HG02981 (cell line): ENCODE measurements around the gene ARNT2.

Source experiments
- ATAC-seq: cut with Tn5 transposase; IDR thresholded peaks from one replicate; pipeline ENCODE4 v1.9.1; 2021; ENCODE audit warnings: mild to moderate bottlenecking, moderate library complexity; ENCODE audit not compliant: unreplicated experiment

ARNT2 gene

DNA sequence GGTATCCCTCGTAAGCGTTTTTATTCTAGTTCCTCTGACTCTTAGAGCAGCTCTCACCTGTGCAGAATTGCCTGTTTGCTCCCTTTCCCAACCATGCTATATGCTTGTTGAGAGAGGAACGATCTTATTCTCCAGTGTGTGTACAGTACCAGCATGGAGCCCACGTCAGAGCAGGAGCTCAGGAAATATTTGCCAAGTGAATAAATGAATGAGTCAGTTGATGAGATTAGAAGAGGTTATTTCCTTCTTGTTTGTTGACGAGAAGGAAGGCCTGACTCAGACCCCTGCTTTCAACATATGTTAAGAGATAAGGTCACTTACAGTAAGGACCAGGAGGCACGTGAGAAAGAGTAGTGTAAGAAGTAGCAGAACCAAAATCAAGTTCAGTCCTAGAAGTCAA, 184.6 kb downstream of the ARNT2 start:
- no peak for ATAC-seq

GRCh38 chr15:80590761-80591355, 186.7 kb downstream of the ARNT2 start:
- ATAC-seq, result no peak

GRCh38 chr15:80591471-80591870, 187.3 kb downstream of the ARNT2 start:
- no peak for ATAC-seq

DNA sequence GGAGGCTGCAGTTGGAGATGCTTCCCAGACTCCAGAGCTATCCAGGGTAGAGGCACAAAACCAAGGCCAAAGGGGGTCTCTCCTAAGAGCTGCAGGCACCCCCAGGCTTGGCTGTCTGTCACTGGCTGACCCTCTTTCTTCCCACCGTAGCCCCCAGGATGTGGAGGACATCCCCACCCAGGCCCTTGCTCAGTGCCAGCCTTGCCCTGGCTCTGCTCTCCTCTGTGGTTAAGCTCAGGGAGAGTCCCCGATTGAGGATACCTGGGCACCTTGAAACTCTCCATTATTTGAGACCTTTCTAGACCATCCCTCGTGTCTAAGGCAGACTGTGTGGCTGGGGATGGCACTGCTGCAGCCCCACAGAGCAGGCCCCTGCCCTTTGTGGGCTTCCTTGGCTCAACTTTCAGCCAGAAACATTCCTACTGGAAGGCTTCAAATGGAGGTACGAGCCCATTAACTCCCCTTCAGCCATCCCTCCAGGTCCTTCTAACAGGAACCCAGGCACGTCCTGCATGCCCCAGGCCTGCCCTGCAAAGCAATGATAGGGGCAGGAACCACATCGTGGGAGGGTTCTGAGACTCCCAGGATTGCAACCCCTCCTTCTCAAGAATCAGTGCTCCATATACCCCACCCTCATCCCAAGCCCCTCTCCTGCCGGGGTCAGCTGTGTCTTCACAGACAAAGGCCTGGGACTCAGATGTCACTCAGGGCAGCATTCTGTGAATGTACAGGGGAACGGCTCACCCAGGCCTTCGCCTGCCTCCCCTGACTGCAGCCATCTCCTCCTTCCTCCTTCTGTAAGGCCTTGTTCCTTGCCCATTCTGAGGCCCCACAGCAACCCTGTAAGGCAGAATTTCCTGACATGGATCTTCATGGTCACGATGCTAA, 188.0 kb downstream of the ARNT2 start:
- ATAC-seq, result no peak

DNA sequence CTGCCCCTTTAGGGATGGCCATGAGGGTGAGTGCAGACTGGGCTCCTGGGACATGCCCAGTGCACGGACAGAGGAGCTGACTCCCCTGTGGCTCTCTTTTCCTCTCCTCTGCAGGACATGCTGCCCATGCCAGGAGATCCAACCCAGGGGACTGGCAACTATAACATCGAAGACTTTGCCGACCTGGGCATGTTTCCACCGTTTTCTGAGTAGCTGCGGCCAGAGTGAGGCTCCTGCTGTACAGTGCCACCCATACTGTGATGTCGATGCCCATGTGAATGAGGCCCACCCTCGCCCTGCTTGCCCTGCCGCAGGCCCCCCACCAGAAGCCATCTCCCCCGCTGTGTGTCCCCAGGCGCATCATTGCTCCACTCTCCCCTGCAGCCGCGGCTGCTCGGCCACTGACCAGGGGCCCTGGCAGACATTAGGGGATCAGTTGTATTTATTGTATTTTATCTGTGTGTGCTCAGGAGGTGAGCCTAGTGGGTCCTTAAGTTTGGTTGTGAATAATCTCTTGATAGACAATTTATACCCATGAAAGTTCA, 189.4 kb downstream of the ARNT2 start:
- ATAC-seq, result no peak

GRCh38 chr15:80594091-80594889, 190.1 kb downstream of the ARNT2 start:
- no peak for ATAC-seq

- no peak for ATAC-seq
Measured at GRCh38 chr15:80595396-80595795, 191.2 kb downstream of the ARNT2 start.

GRCh38 chr15:80596521-80596976, 192.4 kb downstream of the ARNT2 start:
- ATAC-seq, result no peak

- ATAC-seq, result no peak
Measured at GRCh38 chr15:80597076-80597475, 192.9 kb downstream of the ARNT2 start.

DNA sequence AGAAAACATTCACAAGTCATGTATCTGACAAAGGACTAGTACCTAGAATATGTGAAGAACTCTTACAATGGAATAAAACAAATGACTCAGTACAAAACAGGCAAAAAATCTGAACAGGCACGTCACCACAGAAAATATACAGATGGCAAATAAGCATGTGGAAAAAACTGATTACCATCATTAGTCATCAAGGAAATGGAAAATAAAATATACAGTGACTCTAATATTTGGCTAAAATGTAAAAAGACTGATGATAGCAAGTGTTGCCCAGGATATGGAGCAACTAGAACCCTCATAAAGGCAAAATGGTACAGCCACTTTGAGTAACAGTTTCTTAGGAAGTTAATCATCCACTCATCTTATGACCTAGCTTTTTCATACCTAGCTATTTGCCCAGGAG, 195.2 kb downstream of the ARNT2 start:
- no peak for ATAC-seq

GRCh38 chr15:80600626-80601025, 196.4 kb downstream of the ARNT2 start:
- no peak for ATAC-seq

- no peak for ATAC-seq
Measured at GRCh38 chr15:80601256-80601655, 197.1 kb downstream of the ARNT2 start.

DNA sequence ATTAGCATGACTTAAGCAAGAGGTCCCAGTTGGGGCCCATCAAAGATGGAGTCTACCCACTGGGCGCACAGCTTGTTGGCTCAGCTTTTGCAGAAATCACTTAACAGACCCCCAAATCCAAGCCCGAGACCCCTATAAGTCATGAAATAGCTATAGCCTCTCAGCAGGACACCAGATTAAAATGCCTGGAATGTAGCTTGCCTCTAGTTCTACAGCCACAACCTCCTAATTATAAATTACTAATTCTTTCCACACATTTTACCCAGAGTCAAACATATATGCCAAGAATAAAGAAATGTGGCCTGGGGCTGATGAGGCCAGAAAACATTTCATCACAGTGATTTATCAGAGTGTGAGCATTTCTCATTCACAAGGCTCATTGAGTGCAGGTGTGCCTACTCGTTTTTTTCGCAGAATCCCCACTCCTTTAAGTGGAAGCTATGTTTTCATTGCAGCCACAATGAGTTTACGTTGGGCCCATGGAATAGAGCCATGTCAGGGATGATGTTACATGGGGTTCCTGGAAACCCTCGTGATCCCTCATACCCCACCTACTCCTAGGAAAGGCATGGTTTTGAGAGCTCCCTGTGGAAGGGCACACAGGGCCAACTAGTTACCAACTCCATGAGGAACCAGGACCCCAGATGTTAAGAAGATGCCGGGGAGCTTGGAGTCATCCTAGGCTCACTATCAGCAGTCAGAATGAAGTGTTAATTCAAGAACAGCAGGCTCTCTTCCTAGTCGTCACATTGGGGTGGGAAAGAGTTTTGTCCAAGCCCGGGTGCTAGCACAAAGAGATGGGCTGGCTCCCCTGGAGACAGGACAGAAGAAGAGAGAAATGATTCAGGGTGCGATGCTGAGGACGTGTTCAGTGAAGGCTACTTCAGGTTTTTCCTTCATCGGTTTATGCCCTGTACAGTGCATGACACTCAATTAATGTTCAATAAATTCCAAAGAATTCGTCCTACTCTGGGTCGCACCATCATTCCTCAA, 200.7 kb downstream of the ARNT2 start:
- no peak for ATAC-seq

- ATAC-seq, result no peak
Measured at GRCh38 chr15:80605591-80606150, 201.5 kb downstream of the ARNT2 start.

DNA sequence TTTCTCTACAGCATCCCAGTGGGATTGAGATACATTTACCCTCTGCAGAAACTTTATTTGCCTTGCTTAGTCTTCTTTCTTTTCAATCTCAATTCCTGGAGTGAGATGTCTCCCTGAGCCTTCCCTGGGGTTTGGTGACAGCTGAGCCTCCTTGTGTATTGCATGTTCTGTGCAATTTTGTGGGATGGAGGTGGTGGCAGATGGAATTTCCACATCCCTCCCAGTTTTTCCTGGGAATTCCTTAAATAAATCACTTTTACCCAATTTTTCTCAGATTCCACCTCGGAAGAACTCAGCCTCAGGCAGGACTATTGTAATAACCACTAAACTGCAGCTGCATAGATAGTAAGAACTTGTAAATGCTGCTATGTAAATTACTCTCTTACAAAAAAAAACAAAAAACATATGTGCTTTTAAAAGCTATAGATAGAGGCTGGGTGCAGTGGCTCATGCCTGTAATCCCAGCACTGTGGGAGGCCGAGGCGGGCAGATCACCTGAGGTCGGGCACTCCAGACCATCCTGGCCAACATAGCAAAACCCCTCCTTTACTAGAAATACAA, 202.4 kb downstream of the ARNT2 start:
- no peak for ATAC-seq

- ATAC-seq, result no peak
Measured at GRCh38 chr15:80607287-80607980, 203.3 kb downstream of the ARNT2 start.

GRCh38 chr15:80608688-80609087, 204.5 kb downstream of the ARNT2 start:
- no peak for ATAC-seq

DNA sequence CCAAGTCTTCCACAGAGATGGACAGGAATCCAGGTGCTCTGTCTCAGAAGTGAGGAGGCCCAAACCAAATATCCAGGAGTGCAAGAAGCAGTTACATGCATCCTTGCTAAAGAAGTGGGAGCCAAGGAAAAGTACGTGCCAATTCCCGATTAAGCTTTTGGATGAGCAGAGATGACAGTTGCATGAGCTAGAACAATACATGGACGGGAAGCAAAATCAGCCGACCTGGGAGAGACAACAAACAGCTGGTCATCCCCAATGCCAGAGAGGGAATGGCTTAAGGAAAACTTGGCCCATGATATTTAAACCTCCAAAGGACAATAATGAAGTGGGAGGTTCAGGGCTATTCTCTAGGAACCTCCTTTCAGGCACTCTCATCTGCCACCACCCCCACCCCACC, 204.9 kb downstream of the ARNT2 start:
- no peak for ATAC-seq

DNA sequence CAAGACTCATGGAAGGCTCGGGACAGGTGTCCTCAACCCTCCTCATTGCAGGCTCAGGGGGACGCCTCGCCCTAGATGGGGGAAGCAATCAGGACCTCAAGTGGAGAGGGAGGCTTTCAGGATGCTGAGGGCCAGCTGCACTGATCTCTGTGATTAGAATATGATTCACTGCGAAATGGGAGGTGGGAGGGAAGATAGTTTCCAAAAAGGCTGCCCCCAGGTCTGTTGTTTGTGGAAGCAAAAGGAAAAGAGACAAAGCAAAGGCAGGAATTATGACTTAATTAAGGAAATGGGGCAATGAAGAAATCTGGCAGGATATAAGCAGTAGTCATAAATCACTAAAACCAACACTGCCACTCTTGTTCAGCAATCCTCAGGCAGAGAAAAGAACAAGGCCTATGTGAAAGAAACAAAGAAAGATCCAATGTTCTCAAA, 205.3 kb downstream of the ARNT2 start:
- ATAC-seq, result no peak
